Measurements from ENCODE around the gene ARID2. TPM values are rescaled to one million over a fixed set of nuclear protein-coding genes. Genes with fewer than 3 reads are reported as not detected.

The ARID2 gene
- polyA plus RNA-seq, 1 donor (not counting 4 experiments of a cell fraction or from before 2014, with no cell fraction given): 15.1 TPM

DNA sequence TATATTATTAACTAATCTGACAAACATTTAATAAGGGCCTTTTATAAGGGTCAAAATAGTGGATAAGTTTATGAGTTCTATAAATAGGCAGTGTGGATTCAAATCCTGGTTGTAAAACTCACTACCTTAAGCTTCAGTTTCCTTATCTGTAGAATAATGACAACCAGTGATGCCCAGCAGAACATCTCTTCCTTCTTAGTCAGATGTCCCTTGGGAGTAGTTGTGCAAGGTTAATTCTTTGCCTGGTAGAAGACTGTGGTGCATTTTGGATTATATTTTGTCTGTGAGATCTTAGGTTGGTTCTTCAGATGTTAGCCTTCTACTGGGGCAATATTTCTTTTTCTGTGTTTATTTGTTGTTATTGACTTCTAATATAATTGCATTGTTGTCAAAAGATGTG is 59.5 kb downstream of the ARID2 start:
- dilution Hi-C loops (cut with MboI; ENCODE audit: extremely low pct_ligation_motif_present, low sequenced_read_pairs): no loop called here
- TF ChIP-seq, protein P1, sequence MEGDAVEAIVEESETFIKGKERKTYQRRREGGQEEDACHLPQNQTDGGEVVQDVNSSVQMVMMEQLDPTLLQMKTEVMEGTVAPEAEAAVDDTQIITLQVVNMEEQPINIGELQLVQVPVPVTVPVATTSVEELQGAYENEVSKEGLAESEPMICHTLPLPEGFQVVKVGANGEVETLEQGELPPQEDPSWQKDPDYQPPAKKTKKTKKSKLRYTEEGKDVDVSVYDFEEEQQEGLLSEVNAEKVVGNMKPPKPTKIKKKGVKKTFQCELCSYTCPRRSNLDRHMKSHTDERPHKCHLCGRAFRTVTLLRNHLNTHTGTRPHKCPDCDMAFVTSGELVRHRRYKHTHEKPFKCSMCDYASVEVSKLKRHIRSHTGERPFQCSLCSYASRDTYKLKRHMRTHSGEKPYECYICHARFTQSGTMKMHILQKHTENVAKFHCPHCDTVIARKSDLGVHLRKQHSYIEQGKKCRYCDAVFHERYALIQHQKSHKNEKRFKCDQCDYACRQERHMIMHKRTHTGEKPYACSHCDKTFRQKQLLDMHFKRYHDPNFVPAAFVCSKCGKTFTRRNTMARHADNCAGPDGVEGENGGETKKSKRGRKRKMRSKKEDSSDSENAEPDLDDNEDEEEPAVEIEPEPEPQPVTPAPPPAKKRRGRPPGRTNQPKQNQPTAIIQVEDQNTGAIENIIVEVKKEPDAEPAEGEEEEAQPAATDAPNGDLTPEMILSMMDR (optimal IDR thresholded peaks at IDR 0.05 in 1 of 3, IDR thresholded peaks at IDR 0.05 in 1 of 3, conservative IDR thresholded peaks at IDR 0.05 in 1 of 3; ENCODE audit: extremely low read depth in 1 of 3, insufficient read depth in 2 of 3, low read length in 3 of 3): no peak
- TF ChIP-seq EZH2 (IDR thresholded peaks at IDR 0.05; ENCODE audit: low read length): no peak
- no peak overlapping the region for H3K27ac ChIP-seq (ENCODE audit: control insufficient read depth, insufficient read depth, low read length)
- no peak overlapping the region for H3K4me2 ChIP-seq (ENCODE audit: control insufficient read depth, extremely low read depth, insufficient read depth, low read depth, low read length)
- no peak for DNase-seq (ENCODE audit: low read depth, low spot score)
- H3K27me3 ChIP-seq (ENCODE audit: control insufficient read depth, extremely low read depth, insufficient read depth, low read length): no peaks in the 10 kb centered on the region
- FAIRE-seq: no peak
- no peak overlapping the region for H2AFZ ChIP-seq (ENCODE audit: control insufficient read depth, low read length)
- no peaks in the 10 kb centered on the region for H3K36me3 ChIP-seq (ENCODE audit: control insufficient read depth in 2 of 2, extremely low read depth in 1 of 2, insufficient read depth in 2 of 2, low read length in 2 of 2)
- H3K9me3 ChIP-seq (ENCODE audit: control insufficient read depth, low read depth, low read length): no peaks in the 10 kb centered on the region
- no peak overlapping the region for H3K9ac ChIP-seq (ENCODE audit: control insufficient read depth, extremely low read depth, insufficient read depth, low read length)
- no peaks in the 10 kb centered on the region for H4K20me1 ChIP-seq (ENCODE audit: control insufficient read depth, extremely low read depth, insufficient read depth, low read length)
- H3K4me3 ChIP-seq (ENCODE audit: control insufficient read depth in 2 of 3, extremely low read depth in 1 of 3, insufficient read depth in 2 of 3, low read depth in 1 of 3, low read length in 3 of 3): no peak overlapping the region
- no peaks in the 10 kb centered on the region for H3K4me1 ChIP-seq (ENCODE audit: control insufficient read depth, extremely low read depth, insufficient read depth, low read length)
- peaks cover 26% of the 10 kb centered on the region for H3K79me2 ChIP-seq (ENCODE audit: control insufficient read depth, insufficient read depth, low read length)
- H3K9me1 ChIP-seq (ENCODE audit: control insufficient read depth, extremely low read depth, insufficient read depth, low read length): no peaks in the 10 kb centered on the region

DNA sequence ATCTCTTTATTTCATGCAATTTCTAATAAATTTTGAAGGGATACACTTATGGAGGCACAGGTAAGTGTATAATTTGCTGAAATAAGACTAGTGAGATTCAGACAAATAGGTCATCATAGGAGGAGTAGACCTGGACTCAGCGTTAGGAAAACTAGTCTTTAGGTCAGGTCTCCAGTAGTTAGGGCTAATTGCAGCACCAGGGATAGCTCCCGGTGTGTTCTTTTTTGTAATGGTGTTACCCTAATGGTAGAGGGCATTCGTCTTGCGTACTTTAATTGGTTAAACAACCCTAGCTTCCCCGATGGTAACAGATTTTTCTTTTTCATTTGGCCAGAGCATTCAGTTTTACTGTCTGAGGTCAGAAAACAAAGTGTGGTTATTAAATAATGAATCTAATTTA is 64.9 kb downstream of the ARID2 start:
- Histone ChIP-seq H3K9me3 (ENCODE audit: control insufficient read depth, low read depth, low read length) (no peaks in the 10 kb centered on the region), H3K79me2 (ENCODE audit: control insufficient read depth, insufficient read depth, low read length) (peaks cover 24% of the 10 kb centered on the region), H3K27me3 (ENCODE audit: control insufficient read depth, extremely low read depth, insufficient read depth, low read length) (no peaks in the 10 kb centered on the region), H3K4me3 (ENCODE audit: control insufficient read depth in 2 of 3, extremely low read depth in 1 of 3, insufficient read depth in 2 of 3, low read depth in 1 of 3, low read length in 3 of 3) (no peak overlapping the region), H3K9me1 (ENCODE audit: control insufficient read depth, extremely low read depth, insufficient read depth, low read length) (no peaks in the 10 kb centered on the region), H3K36me3 (ENCODE audit: control insufficient read depth in 2 of 2, extremely low read depth in 1 of 2, insufficient read depth in 2 of 2, low read length in 2 of 2) (no peaks in the 10 kb centered on the region), H3K4me2 (ENCODE audit: control insufficient read depth, extremely low read depth, insufficient read depth, low read depth, low read length) (no peak overlapping the region), H3K9ac (ENCODE audit: control insufficient read depth, extremely low read depth, insufficient read depth, low read length) (no peak overlapping the region), H4K20me1 (ENCODE audit: control insufficient read depth, extremely low read depth, insufficient read depth, low read length) (no peaks in the 10 kb centered on the region), H3K4me1 (ENCODE audit: control insufficient read depth, extremely low read depth, insufficient read depth, low read length) (no peaks in the 10 kb centered on the region), H2AFZ (ENCODE audit: control insufficient read depth, low read length) (no peak overlapping the region), H3K27ac (ENCODE audit: control insufficient read depth, insufficient read depth, low read length) (no peak overlapping the region)
- no peak for DNase-seq (ENCODE audit: low read depth, low spot score)
- dilution Hi-C loops (cut with MboI; ENCODE audit: extremely low pct_ligation_motif_present, low sequenced_read_pairs): no loop called here
- FAIRE-seq: no peak
- TF ChIP-seq, protein P1 (optimal IDR thresholded peaks at IDR 0.05 in 1 of 3, IDR thresholded peaks at IDR 0.05 in 1 of 3, conservative IDR thresholded peaks at IDR 0.05 in 1 of 3; ENCODE audit: extremely low read depth in 1 of 3, insufficient read depth in 2 of 3, low read length in 3 of 3): no peak
- no peak for TF ChIP-seq EZH2 (IDR thresholded peaks at IDR 0.05; ENCODE audit: low read length)

Data from keratinocyte (primary cell).